Memory B cell (primary cell): ENCODE measurements around the gene IFIT2.
"Not testable (repeated sequence)": the region's sequence is repeated elsewhere in the genome, so short reads cannot be mapped to it uniquely, and the experiment has no call there.

Source experiments
- ATAC-seq: fragments of 150-1000 bp; cut with Tn5 transposase; 2 replicates; pipeline ENCODE4 v1.10.0; 2021; ENCODE audit warnings: low read depth, mild to moderate bottlenecking, moderate library complexity
- DNase-seq, 2 donors: peaks; one replicate each; pipeline ENCODE4 v3.0.0; 2022; ENCODE audit warnings: low spot score in 2 of 2
- H3K27ac Mint-ChIP-seq: one replicate; pipeline ENCODE4 v1.8.0; 2022; ENCODE audit warnings: mild to moderate bottlenecking, moderate library complexity, mixed read lengths
- H3K27me3 Mint-ChIP-seq: one replicate; pipeline ENCODE4 v1.8.0; 2022; ENCODE audit warnings: mixed read lengths
- H3K36me3 Mint-ChIP-seq: one replicate; pipeline ENCODE4 v1.8.0; 2022; ENCODE audit warnings: mild to moderate bottlenecking, mixed read lengths
- H3K4me1 Mint-ChIP-seq: one replicate; pipeline ENCODE4 v1.8.0; 2022; ENCODE audit warnings: mixed read lengths
- H3K4me3 Mint-ChIP-seq: one replicate; pipeline ENCODE4 v1.8.0; 2022; ENCODE audit warnings: mild to moderate bottlenecking, moderate library complexity, mixed read lengths
- H3K9me3 Mint-ChIP-seq: one replicate; pipeline ENCODE4 v1.8.0; 2022; ENCODE audit warnings: mixed read lengths

The IFIT2 gene

DNA sequence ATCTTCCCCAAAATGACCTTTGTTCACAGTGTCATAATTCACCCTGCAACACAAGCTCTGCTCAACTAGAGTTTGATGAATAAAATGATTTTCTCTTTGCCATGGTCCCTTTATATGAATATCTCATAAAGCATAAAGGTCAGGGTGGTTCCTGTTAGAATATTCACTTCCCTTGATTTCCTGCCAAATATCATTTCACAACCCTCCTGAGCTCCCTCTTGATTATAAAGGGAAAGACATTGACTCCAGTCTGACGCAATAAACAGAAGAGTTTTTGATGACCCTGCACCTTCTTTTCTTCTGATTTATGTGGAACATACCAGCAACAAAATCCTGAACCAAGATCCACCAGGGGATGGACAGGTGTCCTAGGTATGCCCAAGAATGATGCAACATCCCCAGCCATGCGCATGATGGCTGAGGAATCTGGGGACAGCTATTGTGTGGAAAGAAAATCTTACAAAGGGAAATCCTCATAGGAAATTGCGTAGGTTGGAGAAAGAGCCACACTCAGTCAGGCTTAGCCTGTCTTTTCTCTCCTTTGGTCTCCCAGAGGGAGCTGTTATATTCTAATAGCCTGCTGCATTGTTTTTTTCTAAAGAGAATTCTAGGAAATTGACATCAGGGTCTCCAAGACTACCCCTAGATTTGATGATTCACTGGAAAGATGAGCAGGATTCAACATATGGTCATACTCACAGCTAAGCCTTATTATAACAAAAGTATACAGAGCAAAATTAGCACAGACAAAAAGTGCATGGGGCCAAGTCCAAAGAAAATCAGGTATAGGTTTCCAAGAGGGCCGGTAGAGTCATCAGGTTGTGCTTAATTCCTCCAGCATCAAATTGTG, 44.8 kb downstream of the IFIT2 start:
- no peaks in the 10 kb centered on the region for H3K27me3 Mint-ChIP-seq
- ATAC-seq (no peak), DNase-seq (no peak)
- H3K9me3 Mint-ChIP-seq, result no peaks in the 10 kb centered on the region
- H3K27ac Mint-ChIP-seq, result no peak overlapping the region
- H3K4me3 Mint-ChIP-seq, result no peak overlapping the region
- no peaks in the 10 kb centered on the region for H3K36me3 Mint-ChIP-seq
- peaks cover 18% of the 10 kb centered on the region for H3K4me1 Mint-ChIP-seq

DNA sequence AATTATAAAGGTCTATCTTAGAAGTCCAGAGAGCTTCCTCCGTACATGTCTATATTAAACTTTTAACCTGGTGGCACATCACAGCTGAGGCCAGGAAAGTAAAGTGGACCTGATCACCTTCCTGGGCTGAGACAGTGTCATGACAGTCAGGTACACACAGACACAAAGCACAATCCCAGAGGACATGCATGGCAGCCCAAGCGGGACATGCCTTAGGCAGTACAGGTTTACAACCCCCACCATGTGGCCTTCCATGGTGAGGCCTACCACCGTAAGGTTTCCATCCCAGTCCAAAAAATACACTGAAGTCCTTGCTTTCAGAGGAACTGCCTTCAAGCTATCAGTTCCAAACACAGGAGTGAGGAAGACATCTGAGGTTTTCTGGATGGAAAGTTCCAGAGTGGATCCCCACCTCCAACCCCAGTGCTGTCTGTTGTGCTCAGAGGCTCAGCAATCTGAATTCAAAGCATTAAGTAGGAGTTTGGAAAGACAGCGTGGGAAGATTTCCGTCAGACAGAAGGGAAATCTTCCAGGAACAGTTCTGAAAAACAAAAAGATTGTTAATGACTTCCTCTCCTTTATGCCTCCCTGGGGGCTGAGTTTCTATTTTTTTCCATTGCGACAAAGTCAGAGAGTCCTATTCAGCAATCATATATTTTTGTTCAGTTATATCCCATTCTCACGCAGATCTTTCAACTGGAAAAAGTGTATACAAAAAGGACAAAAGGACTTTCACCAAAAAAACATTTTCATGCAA, 46.0 kb downstream of the IFIT2 start:
- no peak for DNase-seq
- Mint-ChIP-seq H3K4me3 (no peak overlapping the region), H3K9me3 (no peaks in the 10 kb centered on the region), H3K27ac (no peak overlapping the region), H3K27me3 (no peaks in the 10 kb centered on the region), H3K4me1 (peaks cover 23% of the 10 kb centered on the region), H3K36me3 (no peaks in the 10 kb centered on the region)
- ATAC-seq, result no peak

DNA sequence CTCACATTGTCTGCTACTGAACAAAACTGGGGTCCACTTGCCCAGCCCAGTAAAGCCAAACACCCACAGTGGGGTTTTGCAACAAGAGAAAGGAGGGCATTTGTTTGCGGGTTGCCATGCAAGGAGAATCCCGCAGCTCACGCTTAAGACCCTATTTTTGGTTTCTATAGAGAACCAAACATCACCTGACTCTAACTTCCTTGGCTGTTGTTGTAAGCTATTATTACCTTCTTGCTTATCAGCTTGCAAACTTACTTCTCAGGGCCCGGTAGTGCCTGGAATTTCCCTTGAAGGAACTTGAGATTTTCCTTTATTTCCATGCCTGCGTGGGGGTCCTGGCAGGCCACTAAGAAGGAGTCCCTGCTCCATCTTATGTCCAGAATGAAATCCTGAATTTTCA, 46.6 kb downstream of the IFIT2 start:
- ATAC-seq, result peak; percentile 48
- DNase-seq, result no peak
- Mint-ChIP-seq H3K36me3 (no peaks in the 10 kb centered on the region), H3K4me3 (no peak overlapping the region), H3K27ac (no peak overlapping the region), H3K9me3 (no peaks in the 10 kb centered on the region), H3K4me1 (peaks cover 23% of the 10 kb centered on the region), H3K27me3 (no peaks in the 10 kb centered on the region)

DNA sequence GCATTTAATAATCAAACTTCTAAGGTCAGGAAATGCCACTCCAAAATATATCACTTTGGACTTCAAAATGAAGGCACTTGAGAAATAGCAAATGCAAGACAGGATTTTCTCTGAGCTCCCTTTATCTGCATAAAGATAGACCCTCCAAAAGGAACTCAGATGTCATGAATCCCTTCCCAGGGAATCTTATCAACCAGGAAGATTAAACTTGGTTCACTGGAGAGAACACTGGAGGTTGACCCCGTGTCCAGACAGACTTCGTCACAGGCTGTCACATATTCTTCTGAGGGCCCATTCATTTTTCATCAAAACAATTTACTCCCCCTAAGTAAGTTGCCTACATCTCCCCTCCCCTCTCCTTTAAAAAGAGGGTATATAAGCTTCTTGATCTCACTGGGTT, 47.1 kb downstream of the IFIT2 start:
- no peaks in the 10 kb centered on the region for H3K27me3 Mint-ChIP-seq

DNA sequence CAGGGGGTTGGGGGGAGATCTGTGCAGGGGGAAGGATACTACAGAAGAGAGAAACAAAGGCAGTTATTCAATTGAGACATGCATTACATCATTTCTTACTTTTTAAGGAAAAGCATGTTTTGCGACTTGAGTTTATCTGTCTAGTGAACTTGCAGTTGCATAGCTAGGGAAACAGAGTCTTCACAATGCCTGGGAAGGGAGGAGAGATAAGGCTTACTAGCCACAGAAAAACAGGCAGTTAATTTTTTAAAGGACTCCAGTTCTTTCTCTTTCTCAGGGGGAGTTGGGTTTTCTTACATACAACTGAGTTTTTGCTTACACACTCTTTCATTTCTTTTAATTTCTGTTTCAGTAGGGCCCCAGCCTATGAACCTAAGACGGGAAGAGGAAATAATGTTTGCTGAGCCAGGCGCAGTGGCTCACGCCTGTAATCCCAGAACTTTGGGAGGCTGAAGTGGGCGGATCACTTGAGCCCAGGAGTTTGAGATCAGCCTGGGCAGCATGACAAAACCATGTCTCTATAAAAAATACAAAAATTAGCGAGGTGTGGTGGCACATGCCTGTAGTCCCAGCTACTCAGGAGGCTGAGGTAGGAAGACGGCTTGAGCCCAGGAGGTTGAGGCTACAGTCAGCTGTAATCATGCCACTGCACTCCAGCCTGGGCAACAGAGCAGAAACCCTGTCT, 48.9 kb downstream of the IFIT2 start:
- not testable (repeated sequence) for H3K27me3 Mint-ChIP-seq, H3K9me3 Mint-ChIP-seq, DNase-seq, H3K36me3 Mint-ChIP-seq, H3K27ac Mint-ChIP-seq
- ATAC-seq, result peak; percentile 47
- Mint-ChIP-seq H3K4me3 (peak overlapping the region; percentile 60), H3K4me1 (peaks cover 23% of the 10 kb centered on the region)

More for the DNA sequence above, 47.1 kb downstream of the IFIT2 start:
- no peak overlapping the region for H3K4me3 Mint-ChIP-seq
- peaks cover 2% of the 10 kb centered on the region for H3K36me3 Mint-ChIP-seq
- DNase-seq, result no peak
- ATAC-seq, result no peak
- no peak overlapping the region for H3K27ac Mint-ChIP-seq
- H3K4me1 Mint-ChIP-seq, result peaks cover 23% of the 10 kb centered on the region
- peaks cover 2% of the 10 kb centered on the region for H3K9me3 Mint-ChIP-seq

DNA sequence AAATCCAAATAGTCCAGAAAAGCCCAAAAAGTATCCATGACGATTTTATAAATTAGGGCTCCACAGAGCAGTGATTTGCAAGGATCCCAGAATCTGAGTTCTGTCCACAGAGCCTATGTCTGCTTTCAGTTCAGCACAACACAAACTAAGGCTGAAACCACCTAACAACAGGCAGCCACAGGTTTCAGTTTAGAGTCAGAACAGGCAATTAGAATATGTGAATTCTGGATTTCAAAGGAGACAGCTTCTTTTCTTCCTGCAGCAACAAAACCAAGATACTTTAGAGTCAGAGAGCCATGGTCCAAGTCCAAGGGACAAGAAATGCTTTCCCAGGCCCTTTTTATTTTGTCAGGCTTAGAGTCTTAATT, 49.5 kb downstream of the IFIT2 start:
- Mint-ChIP-seq H3K4me3 (peak overlapping the region; percentile 60), H3K4me1 (peaks cover 23% of the 10 kb centered on the region), H3K36me3 (peaks cover 5% of the 10 kb centered on the region), H3K9me3 (peaks cover 3% of the 10 kb centered on the region), H3K27me3 (no peaks in the 10 kb centered on the region), H3K27ac (no peak overlapping the region)
- peak; percentile 58 for ATAC-seq
- DNase-seq, result no peak

DNA sequence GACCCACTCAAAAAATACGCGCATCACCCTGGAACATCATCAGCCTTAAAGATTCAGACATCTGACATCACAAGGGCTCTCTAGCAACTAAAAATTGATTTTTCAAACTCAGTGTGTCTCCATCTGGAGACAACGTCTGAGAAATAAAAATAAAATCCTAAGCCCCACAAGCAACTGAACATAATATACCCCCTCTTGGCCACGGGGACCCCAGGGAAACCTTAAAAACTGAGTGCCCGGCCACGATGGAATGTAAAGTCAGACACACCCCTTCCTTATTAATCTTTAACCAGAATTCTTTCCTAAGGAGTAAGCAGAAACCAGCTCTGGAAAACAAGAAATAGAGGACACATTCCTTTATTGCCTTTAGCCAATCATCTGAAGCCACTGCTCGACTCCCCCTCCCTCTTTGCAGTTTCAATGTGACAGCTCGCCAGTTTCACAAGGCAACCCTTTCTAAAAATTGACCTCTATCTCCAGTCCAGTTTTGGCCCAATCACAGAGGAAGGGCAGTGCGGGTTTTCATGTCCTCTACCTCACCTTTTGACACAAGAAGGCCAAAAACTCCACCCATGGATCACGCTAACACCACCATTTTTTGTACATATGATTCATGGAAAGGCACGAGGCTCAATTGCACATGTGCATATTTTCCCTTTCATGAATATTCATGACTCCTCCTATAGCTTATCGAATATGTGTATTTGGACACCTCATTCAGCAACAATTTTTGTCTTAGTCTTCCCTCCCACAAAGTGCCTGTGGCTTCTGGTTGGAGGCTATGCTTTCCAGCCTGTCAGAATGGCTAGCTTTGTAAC, 50.1 kb downstream of the IFIT2 start:
- Mint-ChIP-seq H3K27ac (no peak overlapping the region), H3K4me1 (peaks cover 21% of the 10 kb centered on the region), H3K36me3 (peaks cover 5% of the 10 kb centered on the region), H3K27me3 (no peaks in the 10 kb centered on the region), H3K9me3 (peaks cover 3% of the 10 kb centered on the region), H3K4me3 (no peak overlapping the region)
- DNase-seq (no peak), ATAC-seq (no peak)

DNA sequence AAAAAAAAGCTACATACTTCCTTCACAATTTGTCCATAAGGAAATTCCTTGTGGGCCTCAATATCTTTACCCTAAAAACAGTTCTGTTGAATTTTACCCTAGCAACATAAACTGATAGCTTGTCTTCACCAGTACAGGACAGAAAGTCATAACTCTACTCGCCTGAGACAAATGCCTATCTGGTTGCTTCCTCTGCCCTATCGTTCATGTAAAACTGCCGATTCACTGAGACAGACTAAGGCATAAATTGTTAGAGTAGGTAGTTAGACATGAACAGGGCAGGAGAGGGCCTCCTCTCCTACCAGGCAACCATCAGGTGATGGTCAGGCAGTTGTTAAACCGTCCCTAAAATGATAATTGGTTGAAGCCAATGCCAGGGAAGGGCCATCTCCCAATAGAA, 51.0 kb downstream of the IFIT2 start:
- Mint-ChIP-seq H3K36me3 (peaks cover 5% of the 10 kb centered on the region), H3K4me3 (no peak overlapping the region), H3K9me3 (peaks cover 3% of the 10 kb centered on the region), H3K27me3 (no peaks in the 10 kb centered on the region), H3K27ac (peak overlapping the region; percentile 48), H3K4me1 (peaks cover 16% of the 10 kb centered on the region)
- DNase-seq (no peak), ATAC-seq (no peak)

DNA sequence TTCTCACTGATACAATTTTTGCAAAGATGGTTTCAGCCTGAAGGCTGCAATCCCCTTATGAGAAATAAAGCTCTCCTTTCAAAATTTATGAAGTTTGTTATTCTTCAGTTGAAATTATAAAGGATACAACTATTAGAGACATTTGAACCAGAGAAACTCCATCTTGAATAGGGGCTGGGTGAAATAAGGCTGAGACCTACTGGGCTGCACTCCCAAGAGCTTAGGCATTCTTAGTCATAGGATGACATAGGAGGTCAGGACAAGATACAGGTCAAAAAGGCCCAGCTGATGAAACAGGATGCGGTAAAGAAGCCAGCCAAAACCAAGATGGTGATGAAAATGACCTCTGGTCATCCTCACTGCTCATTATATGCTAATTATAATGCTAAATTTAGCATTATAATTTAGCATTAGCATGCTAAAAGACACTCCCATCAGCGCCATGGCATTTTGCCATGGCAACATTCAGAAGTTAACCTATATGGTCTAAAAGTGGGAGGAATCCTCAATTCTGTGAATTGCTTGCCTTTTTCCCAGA, 53.6 kb downstream of the IFIT2 start:
- Mint-ChIP-seq H3K27ac (no peak overlapping the region), H3K27me3 (no peaks in the 10 kb centered on the region), H3K9me3 (peaks cover 3% of the 10 kb centered on the region), H3K4me1 (peaks cover 10% of the 10 kb centered on the region), H3K36me3 (peaks cover 5% of the 10 kb centered on the region), H3K4me3 (no peak overlapping the region)
- ATAC-seq (no peak), DNase-seq (no peak)

DNA sequence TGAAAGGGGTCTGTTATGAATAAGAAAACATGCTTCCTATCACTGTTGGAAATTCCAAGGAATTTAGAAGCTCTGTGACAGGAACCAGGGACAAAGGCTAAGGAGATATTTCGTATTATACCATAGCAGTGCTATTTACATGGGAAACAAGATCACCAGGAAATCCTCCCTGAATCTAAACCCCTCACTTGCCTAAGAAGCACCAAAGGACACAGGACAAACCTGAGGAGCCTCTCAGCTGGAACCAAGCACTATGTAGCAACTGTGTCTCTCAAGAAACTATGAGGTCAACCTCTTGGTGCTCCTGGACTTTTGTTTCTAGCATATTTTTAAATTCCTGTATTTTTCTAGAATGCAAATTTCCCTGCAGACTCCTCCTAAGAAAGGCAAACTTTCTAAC, 55.2 kb downstream of the IFIT2 start:
- peaks cover 5% of the 10 kb centered on the region for H3K36me3 Mint-ChIP-seq
- DNase-seq, result no peak
- peaks cover 2% of the 10 kb centered on the region for H3K27me3 Mint-ChIP-seq
- peaks cover 3% of the 10 kb centered on the region for H3K4me1 Mint-ChIP-seq
- H3K9me3 Mint-ChIP-seq, result peaks cover 3% of the 10 kb centered on the region
- H3K27ac Mint-ChIP-seq, result no peak overlapping the region
- H3K4me3 Mint-ChIP-seq, result no peak overlapping the region
- ATAC-seq, result no peak

DNA sequence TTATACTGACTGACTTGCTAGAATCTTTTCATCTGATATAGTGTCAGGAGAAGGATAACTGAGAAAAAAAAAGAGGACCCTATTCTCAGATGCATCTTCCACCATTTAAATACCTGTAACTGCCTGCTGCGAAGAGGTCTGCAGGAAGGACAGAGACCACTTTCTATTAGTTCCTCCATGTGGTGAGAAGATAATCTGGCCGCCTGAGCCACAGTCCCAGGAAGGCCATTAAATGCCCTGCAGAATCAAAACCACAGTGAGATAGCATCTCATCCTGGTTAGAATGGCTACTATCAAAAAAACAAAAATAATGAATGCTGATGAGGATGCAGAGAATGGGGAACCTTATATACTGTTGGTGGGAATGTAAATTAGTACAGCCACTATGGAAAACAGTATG, 56.1 kb downstream of the IFIT2 start:
- no peak for DNase-seq
- Mint-ChIP-seq H3K27ac (no peak overlapping the region), H3K9me3 (peaks cover 3% of the 10 kb centered on the region), H3K27me3 (peaks cover 2% of the 10 kb centered on the region), H3K36me3 (peaks cover 5% of the 10 kb centered on the region), H3K4me1 (no peaks in the 10 kb centered on the region), H3K4me3 (no peak overlapping the region)
- ATAC-seq, result no peak
